Measurements from ENCODE around the gene ZNF74. TPM values are rescaled to one million over a fixed set of nuclear protein-coding genes. Genes with fewer than 3 reads are reported as not detected.

ZNF74 gene
- total RNA-seq, 1 experiment from 2014 or later = 15.6 TPM

GRCh38 chr22:20438678-20439492 lies 44.9 kb downstream of the ZNF74 start:
- no peak overlapping the region for H3K27ac Mint-ChIP-seq (ENCODE audit: unreplicated experiment)
- Histone ChIP-seq H3K36me3 (ENCODE audit: control insufficient read depth, insufficient read depth, low read length) (peaks cover 2% of the 10 kb centered on the region; the same call in 1 of the 2 replicates), H3K4me3 (ENCODE audit: low read depth, low read length) (no peak overlapping the region), H3K9me3 (no peaks in the 10 kb centered on the region), H3K27me3 (replicated peaks; ENCODE audit: control insufficient read depth, insufficient read depth, low read length) (no peaks in the 10 kb centered on the region), H3K4me1 (peaks cover 6% of the 10 kb centered on the region; the same call in 1 of the 2 replicates)
- intact Hi-C loops (cut with micrococcal nuclease; ENCODE audit: unreplicated experiment) = no loop called here
- H3K4me3 Mint-ChIP-seq (ENCODE audit: unreplicated experiment) = no peak overlapping the region
- H3K9me3 Mint-ChIP-seq (ENCODE audit: unreplicated experiment) = no peaks in the 10 kb centered on the region
- peaks cover 6% of the 10 kb centered on the region for H3K4me1 Mint-ChIP-seq (ENCODE audit: low read depth, unreplicated experiment)
- no peak for TF ChIP-seq CTCF (IDR thresholded peaks at IDR 0.05; ENCODE audit: insufficient read depth in 1 of 2, low read depth in 1 of 2, low read length in 1 of 2, severe bottlenecking in 1 of 2, unreplicated experiment in 1 of 2)
- DNase-seq = peak in 1 of 2 experiments; percentile 32
- CTCF ChIA-PET = no interaction called here
- no TSS peak for BruUV-seq (replicated peaks)
- H3K27me3 Mint-ChIP-seq (ENCODE audit: insufficient read depth, unreplicated experiment) = peaks cover 7% of the 10 kb centered on the region
- POLR2A ChIA-PET = no interaction called here
- peaks cover 10% of the 10 kb centered on the region for H3K36me3 Mint-ChIP-seq (ENCODE audit: insufficient read depth, unreplicated experiment)

DNA sequence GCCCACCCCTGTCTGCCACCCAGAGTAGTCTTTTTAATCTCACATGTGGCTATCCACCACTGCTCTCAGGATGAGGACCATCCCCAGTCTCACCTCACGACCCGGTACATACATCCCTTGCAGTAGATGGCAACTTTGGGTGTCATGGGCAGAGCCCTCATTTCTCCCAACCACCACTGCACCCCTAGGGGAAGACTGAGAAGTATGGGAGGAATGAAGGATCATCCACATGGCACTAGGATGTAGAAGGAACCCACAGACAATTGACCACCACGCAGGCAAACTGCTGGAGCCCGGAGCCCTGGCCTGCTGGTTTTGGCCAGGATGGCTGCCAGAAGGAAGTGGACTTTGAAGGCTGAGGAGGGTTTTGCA lies 45.6 kb downstream of the ZNF74 start:
- no peak for DNase-seq
- intact Hi-C loops (cut with micrococcal nuclease; ENCODE audit: unreplicated experiment) = no loop called here
- no peak overlapping the region for H3K27ac Mint-ChIP-seq (ENCODE audit: unreplicated experiment)

More for the DNA sequence above, 45.6 kb downstream of the ZNF74 start:
- peaks cover 2% of the 10 kb centered on the region; the same call in 1 of the 2 replicates for H3K36me3 ChIP-seq (ENCODE audit: control insufficient read depth, insufficient read depth, low read length)
- H3K36me3 Mint-ChIP-seq (ENCODE audit: insufficient read depth, unreplicated experiment) = peaks cover 10% of the 10 kb centered on the region
- CTCF ChIA-PET = no interaction called here
- BruUV-seq (replicated peaks) = no TSS peak
- no peaks in the 10 kb centered on the region for H3K9me3 ChIP-seq
- H3K9me3 Mint-ChIP-seq (ENCODE audit: unreplicated experiment) = no peaks in the 10 kb centered on the region
- H3K4me1 ChIP-seq = peaks cover 6% of the 10 kb centered on the region; the same call in 1 of the 2 replicates
- peaks cover 6% of the 10 kb centered on the region for H3K4me1 Mint-ChIP-seq (ENCODE audit: low read depth, unreplicated experiment)
- no peaks in the 10 kb centered on the region for H3K27me3 ChIP-seq (replicated peaks; ENCODE audit: control insufficient read depth, insufficient read depth, low read length)
- no peak overlapping the region for H3K4me3 ChIP-seq (ENCODE audit: low read depth, low read length)
- peaks cover 7% of the 10 kb centered on the region for H3K27me3 Mint-ChIP-seq (ENCODE audit: insufficient read depth, unreplicated experiment)
- TF ChIP-seq CTCF (IDR thresholded peaks at IDR 0.05; ENCODE audit: insufficient read depth in 1 of 2, low read depth in 1 of 2, low read length in 1 of 2, severe bottlenecking in 1 of 2, unreplicated experiment in 1 of 2) = no peak
- no peak overlapping the region for H3K4me3 Mint-ChIP-seq (ENCODE audit: unreplicated experiment)
- POLR2A ChIA-PET = no interaction called here

All from Caco-2 (cell line).